Esophagus squamous epithelium (tissue), 5 donors: ENCODE data around the gene IFT27. TPM values are rescaled to one million over a fixed set of nuclear protein-coding genes. Genes with fewer than 3 reads are reported as not detected.

Source experiments
- DNase-seq: peaks from one replicate; lab custom pipeline; 2025; lab: John Stamatoyannopoulos, UW
- H3K27ac ChIP-seq, 4 donors: fragments of 200-600 bp; sonication (generic); one replicate each; pipeline ENCODE4 v1.5.1; 2016 to 2019; ENCODE audit warnings: mild to moderate bottlenecking in 1 of 4
- H3K27me3 ChIP-seq, 4 donors: fragments of 200-600 bp; sonication (generic); 1 replicate in 3 of 4; 2 replicates in 1 of 4; pipeline versions ENCODE4 v1.5.1 to v1.6.0; 2017 to 2021; ENCODE audit warnings: antibody characterized with exemption in 1 of 4
- H3K36me3 ChIP-seq, 3 donors: fragments of 200-600 bp; sonication (generic); one replicate each; pipeline ENCODE4 v1.5.1; 2016 to 2019
- H3K4me1 ChIP-seq, 3 donors: fragments of 200-600 bp; sonication (generic); one replicate each; pipeline ENCODE4 v1.5.1; 2017 to 2019
- H3K4me3 ChIP-seq, 4 donors: fragments of 200-600 bp; sonication (generic); 1 replicate in 3 of 4; 2 replicates in 1 of 4; pipeline ENCODE4 v1.5.1; 2016 to 2019; ENCODE audit warnings: mild to moderate bottlenecking in 2 of 4, moderate library complexity in 1 of 4
- H3K9me3 ChIP-seq, 3 donors: fragments of 200-600 bp; sonication (generic); one replicate each; pipeline ENCODE4 v1.5.1; 2016 to 2019
- POLR2A ChIP-seq, 4 donors: fragments of 450-650 bp; IDR thresholded peaks; one replicate each; pipeline ENCODE4 v1.6.1; 2017; ENCODE audit warnings: antibody characterized with exemption in 4 of 4, mild to moderate bottlenecking in 4 of 4, moderate library complexity in 3 of 4
- WGBS, 2 donors: methylation state at CpG; one replicate each; pipeline ENCODE4 v1.1.5; 2018; 5-methylcytosine and 5-hydroxymethylcytosine counted together
- intact Hi-C: fragments of 100-400 bp; cut with DNase I; formaldehyde crosslinking; loops from one replicate; pipeline ENCODE4 v1.15.0; 2022
- total RNA-seq, 4 donors: library from RNA; depleted of rRNA; stranded (reverse); fragments of >200 nt; gene quantifications; one replicate each; pipeline ENCODE4 v1.1.0, GENCODE V29; 2016
- TF ChIP-seq, protein P1 (sequence below), 6 experiments: fragments of 450-650 bp in 4 of 6; fragments of 200-600 bp in 2 of 6; sonication (generic) in 2 of 6; IDR thresholded peaks; one replicate each; pipeline ENCODE4 v1.5.1; 2016 to 2019; ENCODE audit warnings: antibody characterized with exemption in 6 of 6, mild to moderate bottlenecking in 4 of 6, moderate library complexity in 4 of 6
- donor health status: DM: yes; HTN: yes; CAD: no.

Gene IFT27
- total RNA-seq, 4 donors from 2014 or later, result 6.1 to 9.5 (median 8.1) TPM

DNA sequence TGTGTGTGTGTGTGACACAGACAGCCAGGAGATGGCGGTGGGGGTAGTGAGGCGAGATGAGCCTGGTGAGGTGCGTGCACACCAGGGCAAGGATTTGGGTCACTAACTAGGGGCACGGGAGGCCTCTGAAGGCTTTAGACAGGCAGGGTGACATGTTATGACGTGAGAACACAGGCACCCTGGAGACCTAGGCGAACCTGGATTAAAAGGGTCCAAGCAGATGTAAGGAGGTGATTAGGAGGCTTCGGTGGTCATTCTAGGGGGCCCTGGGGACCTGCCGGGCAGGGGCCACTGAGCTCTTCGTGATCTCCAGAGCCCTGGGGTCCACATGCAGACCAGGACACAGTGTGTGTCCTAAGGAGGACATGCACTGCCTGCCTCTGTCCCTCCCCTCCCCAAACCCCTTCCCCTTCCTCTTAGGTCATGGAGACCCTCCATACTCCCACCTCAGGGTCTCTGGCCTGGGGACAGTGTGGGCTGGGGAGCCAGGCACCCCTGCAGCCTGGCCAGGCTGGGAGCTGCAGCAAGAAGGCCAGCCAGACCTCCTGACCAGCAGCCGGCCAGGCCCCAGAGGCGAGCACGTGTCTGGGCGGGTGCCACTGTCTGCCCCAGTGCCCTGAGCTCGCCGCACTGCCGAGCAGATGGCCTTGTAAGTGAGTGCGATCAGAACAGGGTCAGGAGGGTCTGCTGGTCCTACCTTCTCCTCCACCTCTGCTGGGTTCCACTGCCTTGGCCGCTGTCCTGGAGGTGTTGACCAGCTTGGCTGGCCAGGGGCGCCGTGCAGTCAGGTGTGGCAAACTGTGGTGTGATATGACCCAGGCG is 32.1 kb downstream of the IFT27 start:
- no peak overlapping the region for H3K4me3 ChIP-seq
- intact Hi-C loops, result no loop called here
- no peaks in the 10 kb centered on the region for H3K9me3 ChIP-seq
- peaks cover 3 to 37% (median 12%) of the 10 kb centered on the region in 3 donors for H3K4me1 ChIP-seq
- no peak for TF ChIP-seq POLR2A (IDR thresholded peaks at IDR 0.05)
- TF ChIP-seq, protein P1, sequence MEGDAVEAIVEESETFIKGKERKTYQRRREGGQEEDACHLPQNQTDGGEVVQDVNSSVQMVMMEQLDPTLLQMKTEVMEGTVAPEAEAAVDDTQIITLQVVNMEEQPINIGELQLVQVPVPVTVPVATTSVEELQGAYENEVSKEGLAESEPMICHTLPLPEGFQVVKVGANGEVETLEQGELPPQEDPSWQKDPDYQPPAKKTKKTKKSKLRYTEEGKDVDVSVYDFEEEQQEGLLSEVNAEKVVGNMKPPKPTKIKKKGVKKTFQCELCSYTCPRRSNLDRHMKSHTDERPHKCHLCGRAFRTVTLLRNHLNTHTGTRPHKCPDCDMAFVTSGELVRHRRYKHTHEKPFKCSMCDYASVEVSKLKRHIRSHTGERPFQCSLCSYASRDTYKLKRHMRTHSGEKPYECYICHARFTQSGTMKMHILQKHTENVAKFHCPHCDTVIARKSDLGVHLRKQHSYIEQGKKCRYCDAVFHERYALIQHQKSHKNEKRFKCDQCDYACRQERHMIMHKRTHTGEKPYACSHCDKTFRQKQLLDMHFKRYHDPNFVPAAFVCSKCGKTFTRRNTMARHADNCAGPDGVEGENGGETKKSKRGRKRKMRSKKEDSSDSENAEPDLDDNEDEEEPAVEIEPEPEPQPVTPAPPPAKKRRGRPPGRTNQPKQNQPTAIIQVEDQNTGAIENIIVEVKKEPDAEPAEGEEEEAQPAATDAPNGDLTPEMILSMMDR (IDR thresholded peaks at IDR 0.05), result no peak
- peaks cover 0 to 41% (median 0%) of the 10 kb centered on the region in 4 donors for H3K27me3 ChIP-seq
- no peak overlapping the region for H3K27ac ChIP-seq
- no peak for DNase-seq
- 67 to 71% methylated on average over 9 to 10 of the region's 21 CpGs for WGBS, 2 donors
- H3K36me3 ChIP-seq, result no peaks in the 10 kb centered on the region

DNA sequence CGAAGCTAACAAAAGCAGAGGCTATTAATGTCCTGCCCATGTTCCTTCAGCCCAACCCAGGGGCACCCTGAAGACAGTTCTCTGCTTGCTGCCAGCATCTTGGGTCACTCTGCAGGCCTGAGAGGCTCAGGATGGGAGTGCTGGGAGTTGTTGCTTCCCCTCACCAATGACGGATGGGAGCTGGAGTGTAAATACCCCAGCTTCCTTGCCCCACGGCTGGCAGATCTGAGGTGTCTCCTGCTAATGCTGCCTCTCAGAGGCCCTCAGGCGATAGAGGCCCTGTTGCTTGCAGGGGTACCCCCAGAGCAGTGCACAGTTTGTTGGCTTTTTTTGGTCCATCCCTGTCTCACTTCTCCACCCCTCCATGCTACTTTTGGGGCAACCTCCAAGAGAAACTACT is 32.9 kb downstream of the IFT27 start:
- Histone ChIP-seq H3K27ac (no peak overlapping the region), H3K4me3 (no peak overlapping the region), H3K36me3 (no peaks in the 10 kb centered on the region), H3K27me3 (peaks cover 0 to 48% (median 0%) of the 10 kb centered on the region in 4 donors), H3K9me3 (no peaks in the 10 kb centered on the region), H3K4me1 (peaks cover 3 to 45% (median 19%) of the 10 kb centered on the region in 3 donors)
- WGBS, 2 donors, result 67 to 77% methylated on average over 2 to 4 of the region's 4 CpGs
- DNase-seq, result no peak
- TF ChIP-seq, protein P1 (IDR thresholded peaks at IDR 0.05), result no peak
- no peak for TF ChIP-seq POLR2A (IDR thresholded peaks at IDR 0.05)
- intact Hi-C loops, result no loop called here

DNA sequence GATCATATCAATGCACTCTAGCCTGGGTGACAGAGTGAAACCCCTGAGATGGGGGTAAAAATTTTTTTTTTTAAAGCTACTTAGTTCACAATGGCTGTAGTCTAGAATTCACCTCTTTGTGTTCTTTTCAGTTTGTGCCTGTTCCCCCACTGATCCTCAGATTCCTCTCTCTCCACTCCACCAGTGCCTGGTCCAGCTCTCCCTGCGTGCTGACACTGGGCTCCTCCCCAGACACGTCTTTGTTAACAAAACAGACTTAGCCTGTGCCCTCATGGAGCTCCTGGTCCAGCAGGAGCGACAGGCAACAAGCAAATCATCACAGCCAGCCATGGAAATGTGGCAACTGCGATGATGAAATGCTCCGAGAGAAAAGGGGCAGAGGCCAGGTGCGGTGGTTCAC is 34.0 kb downstream of the IFT27 start:
- WGBS, 2 donors, result 29 to 49% methylated on average over 4 to 5 of the region's 6 CpGs
- TF ChIP-seq, protein P1 (IDR thresholded peaks at IDR 0.05), result no peak
- no peak for TF ChIP-seq POLR2A (IDR thresholded peaks at IDR 0.05)
- no peak overlapping the region for H3K4me3 ChIP-seq
- H3K4me1 ChIP-seq, result peaks cover 3 to 56% (median 27%) of the 10 kb centered on the region in 3 donors
- no peak overlapping the region for H3K27ac ChIP-seq
- DNase-seq, result no peak
- H3K36me3 ChIP-seq, result no peaks in the 10 kb centered on the region
- H3K27me3 ChIP-seq, result peaks cover 0 to 55% (median 0%) of the 10 kb centered on the region in 4 donors
- no peaks in the 10 kb centered on the region for H3K9me3 ChIP-seq
- intact Hi-C loops, result no loop called here

DNA sequence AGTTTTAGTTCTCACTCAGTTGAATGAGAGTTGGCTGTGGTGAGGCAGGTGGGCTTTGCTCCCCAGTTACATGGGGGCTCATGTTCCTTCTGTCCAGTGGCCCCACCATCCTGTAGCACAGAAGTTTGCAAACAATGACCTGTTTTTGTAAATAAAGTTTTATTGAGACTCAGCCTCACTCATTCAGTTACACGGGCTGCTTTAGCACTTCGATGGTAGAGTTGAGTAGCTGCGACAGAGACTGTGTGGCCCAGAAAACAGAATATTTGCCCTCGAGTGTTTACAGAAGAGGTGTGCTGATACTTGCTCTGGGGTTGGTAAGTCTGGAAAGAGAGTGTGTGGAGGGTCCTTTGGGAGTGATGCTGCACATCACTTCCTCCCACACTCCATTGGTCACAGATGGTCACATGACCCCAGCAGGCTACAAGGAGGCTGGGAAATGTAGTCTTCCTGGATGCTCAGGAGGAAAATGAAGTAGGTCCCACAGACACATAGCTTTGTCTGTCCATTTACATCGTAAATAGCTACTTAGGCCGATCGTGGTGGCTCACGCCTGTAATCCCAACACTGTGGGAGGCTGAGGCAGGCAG is 34.6 kb downstream of the IFT27 start:
- Histone ChIP-seq H3K36me3 (no peaks in the 10 kb centered on the region), H3K27ac (no peak overlapping the region), H3K4me3 (no peak overlapping the region), H3K4me1 (peaks cover 3 to 60% (median 29%) of the 10 kb centered on the region in 3 donors), H3K9me3 (no peaks in the 10 kb centered on the region), H3K27me3 (peaks cover 0 to 56% (median 0%) of the 10 kb centered on the region in 4 donors)
- 78 to 79% methylated on average over 6 to 8 of the region's 8 CpGs for WGBS, 2 donors
- no peak for DNase-seq
- intact Hi-C loops, result no loop called here
- TF ChIP-seq, protein P1 (IDR thresholded peaks at IDR 0.05), result no peak
- no peak for TF ChIP-seq POLR2A (IDR thresholded peaks at IDR 0.05)

DNA sequence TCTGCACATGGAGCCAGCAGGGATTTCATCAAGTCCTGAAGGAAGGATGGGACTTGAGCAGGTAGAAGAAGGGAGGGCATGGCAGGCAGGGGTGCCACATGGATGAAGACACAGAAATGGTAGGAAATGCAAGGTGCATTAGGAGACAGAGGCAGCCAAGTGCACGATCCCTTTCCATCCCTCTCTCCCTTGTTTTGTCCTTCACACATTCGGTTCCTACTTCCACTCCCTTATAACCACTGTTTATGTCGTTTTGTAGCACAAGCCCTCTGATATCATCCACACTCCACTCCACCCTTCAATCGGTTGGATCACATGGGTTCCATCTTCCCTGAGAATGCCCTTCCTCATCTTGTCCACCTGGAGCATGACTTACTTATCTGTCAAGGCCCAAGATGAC is 35.2 kb downstream of the IFT27 start:
- Histone ChIP-seq H3K4me1 (peaks cover 3 to 54% (median 28%) of the 10 kb centered on the region in 3 donors), H3K9me3 (no peaks in the 10 kb centered on the region), H3K27me3 (peaks cover 0 to 55% (median 0%) of the 10 kb centered on the region in 4 donors), H3K27ac (no peak overlapping the region), H3K4me3 (no peak overlapping the region), H3K36me3 (no peaks in the 10 kb centered on the region)
- no peak for TF ChIP-seq POLR2A (IDR thresholded peaks at IDR 0.05)
- TF ChIP-seq, protein P1 (IDR thresholded peaks at IDR 0.05), result no peak
- intact Hi-C loops, result no loop called here
- DNase-seq, result no peak
- WGBS, 2 donors, result 64 to 84% methylated on average over 4 of the region's 4 CpGs
